ENCODE results near the gene FAM229A. TPM values are rescaled to one million over a fixed set of nuclear protein-coding genes. Genes with fewer than 3 reads are reported as not detected.

The FAM229A gene
- total RNA-seq, 1 experiment from 2014 or later = 5.6 TPM

GRCh38 chr1:32376199-32376598 is 13.9 kb upstream of the FAM229A start:
- Mint-ChIP-seq H3K27ac (no peak overlapping the region), H3K27me3 (ENCODE audit: low read depth) (no peaks in the 10 kb centered on the region), H3K9me3 (no peaks in the 10 kb centered on the region), H3K4me1 (no peaks in the 10 kb centered on the region), H3K4me3 (no peak overlapping the region), H3K36me3 (ENCODE audit: insufficient read depth in 1 of 3, low read depth in 3 of 3) (peaks cover 26 to 87% (median 83%) of the 10 kb centered on the region in 3 experiments; a peak in 6 of 7 replicates)
- no peak for DNase-seq
- Histone ChIP-seq H4K8ac (replicated peaks; ENCODE audit: insufficient read length, low read depth, low read length) (no peak overlapping the region), H3K14ac (ENCODE audit: insufficient read depth, low read length) (no peak overlapping the region), H2BK20ac (ENCODE audit: low read depth, low read length, poor library complexity, severe bottlenecking) (no peak overlapping the region), H3K4ac (ENCODE audit: low read depth, low read length) (no peak overlapping the region), H2BK12ac (ENCODE audit: insufficient read length, low read depth, low read length) (no peak overlapping the region), H2BK120ac (ENCODE audit: low read depth, low read length, poor library complexity, severe bottlenecking) (no peak overlapping the region), H2AK5ac (ENCODE audit: insufficient read length, low read length) (no peak overlapping the region), H3K79me2 (ENCODE audit: insufficient read depth, low read length) (no peaks in the 10 kb centered on the region), H3K4me1 (ENCODE audit: insufficient read depth, low read length) (no peaks in the 10 kb centered on the region), H2BK5ac (ENCODE audit: insufficient read length, low read length) (no peak overlapping the region), H3K18ac (ENCODE audit: insufficient read length, low read depth, low read length) (no peak overlapping the region), H3K56ac (ENCODE audit: insufficient read length, low read depth, low read length) (no peak overlapping the region), H3K9me3 (ENCODE audit: control insufficient read depth, low read depth, low read length) (no peaks in the 10 kb centered on the region), H4K20me1 (ENCODE audit: control insufficient read depth, insufficient read depth, insufficient read length) (no peaks in the 10 kb centered on the region), H3K27me3 (ENCODE audit: insufficient read depth, low read length) (no peaks in the 10 kb centered on the region), H3T11ph (ENCODE audit: low read length) (no peak overlapping the region), H4K5ac (ENCODE audit: insufficient read length, low read depth, low read length) (no peak overlapping the region), H4K91ac (ENCODE audit: insufficient read length, low read depth, low read length) (no peak overlapping the region), H3K79me1 (ENCODE audit: insufficient read depth, low read depth, low read length, poor library complexity, severe bottlenecking) (no peaks in the 10 kb centered on the region), H3K9ac (ENCODE audit: extremely low read depth, insufficient read length, low read length) (no peak overlapping the region), H2AFZ (ENCODE audit: low read length) (no peak overlapping the region), H3K4me2 (ENCODE audit: insufficient read depth, insufficient read length, low read length) (no peak overlapping the region), H3K23ac (ENCODE audit: insufficient read length, low read depth, low read length) (no peak overlapping the region), H3K27ac (ENCODE audit: insufficient read length, low read depth, low read length) (no peak overlapping the region), H2BK15ac (ENCODE audit: low read depth, low read length) (no peak overlapping the region), H3K23me2 (ENCODE audit: insufficient read length, low read depth, low read length, poor library complexity, severe bottlenecking) (no peaks in the 10 kb centered on the region)
- WGBS (ENCODE audit: extremely low coverage, insufficient read length, low lambda C conversion rate) = no CpG with 5 or more reads among the region's 11 CpGs
- TF ChIP-seq CTCF (conservative IDR thresholded peaks at IDR 0.05) = no peak
